Spleen (tissue), 11 donors: Measurements from ENCODE around the gene PUS1. TPM values are rescaled to one million over a fixed set of nuclear protein-coding genes. Genes with fewer than 3 reads are reported as not detected.
A peak's percentile ranks its signal among the peaks of the same experiment; 100 is the strongest.

Experiments
- DNase-seq: peaks from one replicate; pipeline ENCODE4 v3.0.0-alpha.2; 2020
- H3K27ac ChIP-seq, 8 donors: fragments of 200-600 bp; sonication (generic) in 7 of 8; 1 replicate in 4 of 8; 2 replicates in 4 of 8; pipeline versions ENCODE4 v1.5.0 to v1.8.0; 2016 to 2021; ENCODE audit warnings: inconsistent platforms in 4 of 8, mild to moderate bottlenecking in 4 of 8, moderate library complexity in 1 of 8
- H3K27me3 ChIP-seq, 7 donors: fragments of 200-600 bp; sonication (generic) in 6 of 7; replicated peaks in 1 of 7; 1 replicate in 4 of 7; 2 replicates in 3 of 7; pipeline versions ENCODE4 v1.5.0 to v1.8.0; 2016 to 2021; ENCODE audit warnings: inconsistent platforms in 3 of 7, mild to moderate bottlenecking in 1 of 7
- H3K36me3 ChIP-seq, 6 donors: fragments of 200-600 bp; sonication (generic) in 5 of 6; 1 replicate in 4 of 6; 2 replicates in 2 of 6; pipeline versions ENCODE4 v1.5.0 to v1.8.0; 2016 to 2021; ENCODE audit warnings: inconsistent platforms in 2 of 6
- H3K4me1 ChIP-seq, 6 donors: fragments of 200-600 bp; sonication (generic) in 5 of 6; 1 replicate in 3 of 6; 2 replicates in 3 of 6; pipeline versions ENCODE4 v1.5.0 to v1.8.0; 2016 to 2021; ENCODE audit warnings: inconsistent platforms in 3 of 6
- H3K4me3 ChIP-seq, 8 donors: fragments of 200-600 bp; sonication (generic) in 7 of 8; 1 replicate in 4 of 8; 2 replicates in 4 of 8; pipeline versions ENCODE4 v1.5.0 to v1.8.0; 2016 to 2021; ENCODE audit warnings: inconsistent platforms in 4 of 8, mild to moderate bottlenecking in 4 of 8, moderate library complexity in 2 of 8
- H3K9me3 ChIP-seq, 8 donors: fragments of 200-600 bp; sonication (generic) in 7 of 8; 1 replicate in 4 of 8; 2 replicates in 4 of 8; pipeline versions ENCODE4 v1.5.0 to v1.8.0; 2016 to 2021; ENCODE audit warnings: inconsistent platforms in 4 of 8
- POLR2A ChIP-seq, 3 donors: fragments of 450-650 bp; IDR thresholded peaks; one replicate each; pipeline ENCODE4 v1.5.1; 2017; ENCODE audit warnings: antibody characterized with exemption in 3 of 3, mild to moderate bottlenecking in 1 of 3
- POLR2AphosphoS5 ChIP-seq, 3 donors: sonication (generic); formaldehyde crosslinking; IDR thresholded peaks; one replicate each; pipeline ENCODE4 v1.5.1; 2017; ENCODE audit warnings: antibody characterized with exemption in 3 of 3
- WGBS, 5 donors: extraction: QIAGEN DNeasy Blood & Tissue Kit in 3 of 5; methylation state at CpG; one replicate each; pipeline versions ENCODE4 v1.1.5 to v1.1.7; 2013 to 2018; 5-methylcytosine and 5-hydroxymethylcytosine counted together
- intact Hi-C: fragments of 100-400 bp; cut with DNase I; formaldehyde crosslinking; loops from one replicate; pipeline ENCODE4 v1.15.0; 2023; ENCODE audit warnings: low total_unique reads
- polyA plus RNA-seq, 3 donors: library from polyadenylated mRNA; stranded (reverse); fragments of 200-250 nt; gene quantifications; one replicate each; pipeline ENCODE4 v1.2.1, GENCODE V29; 2013
- total RNA-seq, 7 donors: library from RNA; depleted of rRNA in 3 of 7; stranded (reverse); fragments of >200 nt in 3 of 7; fragmentation: NEBNext Ultra II Directional in 4 of 7; extraction: Animal tissue kit (Norgen Biotek cat#: 25700) in 4 of 7; gene quantifications; one replicate each; pipeline versions ENCODE4 v1.1.0 to v1.2.1, GENCODE V29; 2016 to 2021
- TF ChIP-seq, protein P1 (sequence below), 11 experiments: fragments of 200-600 bp in 7 of 11; fragments of 450-650 bp in 4 of 11; sonication (generic) in 4 of 11; IDR thresholded peaks in 8 of 11; conservative IDR thresholded peaks in 3 of 11; 1 replicate in 7 of 11; 2 replicates in 4 of 11; pipeline versions ENCODE4 v1.4.0 to v1.8.0; 2016 to 2021; ENCODE audit warnings: antibody characterized with exemption in 11 of 11, inconsistent platforms in 4 of 11, mild to moderate bottlenecking in 1 of 11
- donor health status: healthy with polysubstance abuse.
- donor health status: DM: no; HTN: no; CAD: no; lungs with moderate emphysema.
- donor health status: DM: no; HTN: no; CAD: no.
- donor health status: Bipolar disorder and iron deficiency.
- donor health status: healthy.
- donor health status: DM: no; HTN: no; CAD: no.
- donor health status: DM: yes; HTN: yes; CAD: no.

PUS1 gene
- total and polyA plus RNA-seq, 10 donors = 16.0 to 46.5 (median 30.0) TPM

DNA sequence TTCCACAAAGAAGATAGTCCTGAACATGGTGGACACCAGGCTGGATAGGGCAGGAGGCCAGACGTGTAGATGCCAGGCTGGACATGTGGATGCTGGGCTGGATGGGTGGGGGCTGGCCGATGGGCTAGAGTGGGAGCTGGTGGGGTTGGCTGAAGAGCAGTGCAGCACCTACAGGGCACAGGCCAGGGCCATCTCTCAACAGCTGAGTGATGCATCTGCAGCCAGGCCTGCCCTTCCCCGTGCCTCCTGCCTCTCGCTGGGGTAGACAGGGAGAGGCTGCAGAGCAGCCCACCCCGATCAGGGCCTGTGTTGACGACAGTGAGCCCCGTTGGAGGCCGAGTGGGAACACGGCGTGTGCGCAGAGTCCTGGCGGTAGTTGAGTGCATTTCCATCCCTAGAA, 59.9 kb downstream of the PUS1 start:
- H3K36me3 ChIP-seq = peaks cover 4 to 100% (median 95%) of the 10 kb centered on the region in 6 donors
- no peaks in the 10 kb centered on the region for H3K27me3 ChIP-seq
- no peak for DNase-seq
- no peaks in the 10 kb centered on the region for H3K9me3 ChIP-seq
- 85 to 95% (median 93%) methylated on average over 12 of the region's 12 CpGs for WGBS, 5 donors
- no peak overlapping the region for H3K4me3 ChIP-seq
- H3K27ac ChIP-seq = no peak overlapping the region
- intact Hi-C loops = no loop called here
- peaks cover 0 to 26% (median 0%) of the 10 kb centered on the region in 6 donors for H3K4me1 ChIP-seq
- TF ChIP-seq POLR2AphosphoS5 (IDR thresholded peaks at IDR 0.05) (peak in 1 of 3 donors; percentile 27), POLR2A (IDR thresholded peaks at IDR 0.05) (no peak)
- TF ChIP-seq, protein P1, sequence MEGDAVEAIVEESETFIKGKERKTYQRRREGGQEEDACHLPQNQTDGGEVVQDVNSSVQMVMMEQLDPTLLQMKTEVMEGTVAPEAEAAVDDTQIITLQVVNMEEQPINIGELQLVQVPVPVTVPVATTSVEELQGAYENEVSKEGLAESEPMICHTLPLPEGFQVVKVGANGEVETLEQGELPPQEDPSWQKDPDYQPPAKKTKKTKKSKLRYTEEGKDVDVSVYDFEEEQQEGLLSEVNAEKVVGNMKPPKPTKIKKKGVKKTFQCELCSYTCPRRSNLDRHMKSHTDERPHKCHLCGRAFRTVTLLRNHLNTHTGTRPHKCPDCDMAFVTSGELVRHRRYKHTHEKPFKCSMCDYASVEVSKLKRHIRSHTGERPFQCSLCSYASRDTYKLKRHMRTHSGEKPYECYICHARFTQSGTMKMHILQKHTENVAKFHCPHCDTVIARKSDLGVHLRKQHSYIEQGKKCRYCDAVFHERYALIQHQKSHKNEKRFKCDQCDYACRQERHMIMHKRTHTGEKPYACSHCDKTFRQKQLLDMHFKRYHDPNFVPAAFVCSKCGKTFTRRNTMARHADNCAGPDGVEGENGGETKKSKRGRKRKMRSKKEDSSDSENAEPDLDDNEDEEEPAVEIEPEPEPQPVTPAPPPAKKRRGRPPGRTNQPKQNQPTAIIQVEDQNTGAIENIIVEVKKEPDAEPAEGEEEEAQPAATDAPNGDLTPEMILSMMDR (IDR thresholded peaks at IDR 0.05 in 8 of 11, conservative IDR thresholded peaks at IDR 0.05 in 3 of 11) = no peak

DNA sequence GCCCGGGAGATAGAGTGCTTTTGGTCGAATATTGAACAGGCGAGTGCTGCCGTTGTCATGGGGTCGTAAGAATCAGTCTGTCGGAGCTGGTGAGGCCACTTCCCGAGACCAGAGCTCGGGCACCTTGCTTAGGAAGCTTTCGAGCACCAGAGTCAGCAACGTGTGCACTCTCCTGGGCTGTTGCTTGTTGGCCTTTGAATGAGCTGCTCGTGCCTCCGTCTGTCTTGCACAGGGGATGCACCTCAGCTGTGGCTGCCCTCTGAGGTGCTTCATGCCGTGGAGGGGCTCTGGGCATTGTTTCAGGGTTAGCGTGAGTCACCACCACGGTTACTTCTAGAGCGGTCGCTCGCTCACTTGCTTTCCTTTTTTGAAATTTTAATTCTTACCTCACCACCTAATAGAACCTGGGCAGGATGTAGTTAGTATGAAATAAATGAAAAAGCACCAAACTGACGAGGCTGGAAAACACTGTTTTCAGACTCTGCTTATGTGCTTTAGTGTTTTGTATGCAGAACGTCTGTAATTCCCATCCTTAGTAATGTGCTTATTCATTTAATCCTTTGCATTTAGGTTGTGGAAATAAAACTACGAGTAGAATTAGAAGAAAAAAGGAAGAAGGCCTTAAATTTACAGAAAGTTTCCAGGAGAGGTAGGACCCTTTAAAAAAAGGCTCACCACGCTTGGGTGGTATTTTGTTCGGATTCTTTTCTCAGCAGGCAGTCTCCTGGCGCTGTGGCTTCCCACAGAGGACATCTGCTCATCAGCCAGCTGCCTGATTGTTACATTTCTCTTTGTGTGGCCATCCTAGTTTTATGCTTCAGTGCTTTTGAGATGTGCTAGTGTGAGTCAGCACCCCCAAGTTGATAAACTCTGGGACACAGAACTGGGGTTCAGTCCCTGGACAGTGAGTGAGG, 61.2 kb downstream of the PUS1 start:
- WGBS, 5 donors = 86 to 92% (median 90%) methylated on average over 24 of the region's 24 CpGs
- Histone ChIP-seq H3K36me3 (peaks cover 4 to 100% (median 97%) of the 10 kb centered on the region in 6 donors), H3K27ac (no peak overlapping the region), H3K4me1 (peaks cover 0 to 16% (median 0%) of the 10 kb centered on the region in 6 donors), H3K9me3 (no peaks in the 10 kb centered on the region), H3K4me3 (no peak overlapping the region), H3K27me3 (no peaks in the 10 kb centered on the region)
- TF ChIP-seq POLR2AphosphoS5 (IDR thresholded peaks at IDR 0.05) (no peak), POLR2A (IDR thresholded peaks at IDR 0.05) (no peak)
- TF ChIP-seq, protein P1 (IDR thresholded peaks at IDR 0.05 in 8 of 11, conservative IDR thresholded peaks at IDR 0.05 in 3 of 11) = no peak
- DNase-seq = no peak
- intact Hi-C loops = no loop called here

DNA sequence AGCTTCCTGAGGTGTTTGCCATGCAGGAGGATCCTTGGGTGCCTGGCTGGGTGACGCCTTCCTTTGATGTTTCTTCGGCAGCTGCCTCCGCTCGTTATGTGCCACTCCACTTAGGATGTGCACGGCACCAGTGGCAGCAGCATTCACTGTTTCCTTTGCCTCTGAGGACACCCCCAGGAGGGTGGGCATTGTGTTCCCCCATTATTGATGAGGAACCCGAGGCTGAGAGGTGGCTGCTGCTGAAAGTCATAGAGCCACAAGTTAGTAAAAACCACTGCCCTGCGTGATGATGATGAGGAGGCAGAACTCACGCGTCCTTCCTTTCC, 61.9 kb downstream of the PUS1 start:
- no peak for DNase-seq
- intact Hi-C loops = no loop called here
- Histone ChIP-seq H3K27me3 (no peaks in the 10 kb centered on the region), H3K4me1 (peaks cover 0 to 11% (median 0%) of the 10 kb centered on the region in 6 donors), H3K27ac (no peak overlapping the region), H3K9me3 (no peaks in the 10 kb centered on the region), H3K4me3 (no peak overlapping the region), H3K36me3 (peaks cover 4 to 100% (median 95%) of the 10 kb centered on the region in 6 donors)
- 86 to 97% (median 91%) methylated on average over 9 of the region's 9 CpGs for WGBS, 5 donors
- TF ChIP-seq POLR2A (IDR thresholded peaks at IDR 0.05) (no peak), POLR2AphosphoS5 (IDR thresholded peaks at IDR 0.05) (no peak)
- TF ChIP-seq, protein P1 (IDR thresholded peaks at IDR 0.05 in 8 of 11, conservative IDR thresholded peaks at IDR 0.05 in 3 of 11) = no peak

DNA sequence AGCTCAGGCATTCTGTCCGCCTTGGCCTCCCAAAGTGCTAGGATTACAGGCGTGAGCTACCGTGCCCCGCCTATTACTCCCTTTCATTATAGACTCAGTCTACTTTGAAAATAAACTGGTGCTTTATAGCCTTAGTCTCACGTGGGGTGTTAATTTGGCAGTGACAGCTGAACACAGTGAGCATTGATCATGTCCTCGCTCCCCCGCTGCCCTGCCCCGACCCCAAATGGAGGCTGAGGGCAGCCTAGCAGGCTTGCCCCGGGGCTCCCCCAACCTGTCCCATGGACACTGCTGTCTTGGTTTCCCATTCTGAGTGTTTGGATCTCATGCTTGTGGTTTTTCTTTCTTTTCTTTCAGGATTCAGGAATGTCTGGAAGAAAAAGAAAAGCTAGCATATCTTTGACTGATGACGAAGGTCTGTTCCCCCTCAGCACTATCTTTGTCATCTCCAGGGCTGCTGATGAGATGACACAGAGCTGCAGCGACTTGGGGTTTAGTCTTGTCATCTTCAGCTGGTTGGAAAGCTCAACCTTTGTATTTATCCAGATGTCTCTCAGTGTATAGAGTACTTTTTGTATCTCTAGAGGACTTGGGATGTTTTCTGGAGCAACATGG, 62.8 kb downstream of the PUS1 start:
- TF ChIP-seq, protein P1 (IDR thresholded peaks at IDR 0.05 in 8 of 11, conservative IDR thresholded peaks at IDR 0.05 in 3 of 11) = no peak
- no peak for TF ChIP-seq POLR2AphosphoS5 (IDR thresholded peaks at IDR 0.05)
- peaks cover 4 to 100% (median 90%) of the 10 kb centered on the region in 6 donors for H3K36me3 ChIP-seq
- H3K9me3 ChIP-seq = no peaks in the 10 kb centered on the region
- H3K27me3 ChIP-seq = no peaks in the 10 kb centered on the region
- peaks cover 0 to 1% (median 0%) of the 10 kb centered on the region in 6 donors for H3K4me1 ChIP-seq
- DNase-seq = no peak
- 91 to 95% (median 93%) methylated on average over 11 of the region's 11 CpGs for WGBS, 5 donors
- H3K27ac ChIP-seq = no peak overlapping the region
- no peak overlapping the region for H3K4me3 ChIP-seq
- intact Hi-C loops = no loop called here
